MCF 10A (cell line): ENCODE measurements around the gene IFIT3. TPM values are rescaled to one million over a fixed set of nuclear protein-coding genes. Genes with fewer than 3 reads are reported as not detected.

Source experiments
- BruUV-seq: library from RNA; stranded (reverse); fragments of 400-500 nt; replicated peaks from 2 replicates; lab custom pipeline; 2021; lab: Mats Ljungman, UMichigan
- CTCF ChIA-PET: fragments of 300-600 bp; sonication (Branson Sonifier 250); formaldehyde crosslinking; extraction: SDS; loops from one replicate; lab custom pipeline; 2021; ENCODE audit warnings: antibody characterized with exemption, inconsistent platforms; lab: Yijun Ruan, JAX
- POLR2A ChIA-PET: fragments of 300-600, 350-650 bp; sonication (Branson Sonifier 250); formaldehyde crosslinking; extraction: SDS; loops from one replicate; lab custom pipeline; 2020; ENCODE audit warnings: antibody characterized with exemption, inconsistent platforms; lab: Yijun Ruan, JAX
- DNase-seq: peaks from one replicate; pipeline ENCODE4 v3.0.0-alpha.2; 2018; ENCODE audit not compliant: unreplicated experiment
- H3K27ac Mint-ChIP-seq: one replicate; pipeline ENCODE4 v1.8.0; 2022; ENCODE audit warnings: mild to moderate bottlenecking, low read depth, mixed read lengths; ENCODE audit not compliant: unreplicated experiment
- H3K27me3 Mint-ChIP-seq: one replicate; pipeline ENCODE4 v1.8.0; 2022; ENCODE audit warnings: mixed read lengths; ENCODE audit not compliant: insufficient read depth, unreplicated experiment
- H3K36me3 Mint-ChIP-seq: one replicate; pipeline ENCODE4 v1.8.0; 2022; ENCODE audit warnings: mild to moderate bottlenecking, moderate library complexity, mixed read lengths; ENCODE audit not compliant: insufficient read depth, unreplicated experiment
- H3K4me1 Mint-ChIP-seq: one replicate; pipeline ENCODE4 v1.8.0; 2022; ENCODE audit warnings: mixed read lengths; ENCODE audit not compliant: insufficient read depth, unreplicated experiment
- H3K4me3 Mint-ChIP-seq: one replicate; pipeline ENCODE4 v1.8.0; 2022; ENCODE audit warnings: mild to moderate bottlenecking, moderate library complexity, mixed read lengths; ENCODE audit not compliant: unreplicated experiment
- H3K9me3 Mint-ChIP-seq: one replicate; pipeline ENCODE4 v1.8.0; 2022; ENCODE audit warnings: mixed read lengths; ENCODE audit not compliant: unreplicated experiment
- CTCF ChIP-seq: fragments of 200-600 bp; IDR thresholded peaks from one replicate; pipeline ENCODE4 v1.8.0; 2022; ENCODE audit warnings: antibody characterized with exemption, mild to moderate bottlenecking; ENCODE audit not compliant: unreplicated experiment
- intact Hi-C: fragments of 100-400 bp; cut with micrococcal nuclease; formaldehyde crosslinking; loops from 2 replicates; pipeline ENCODE4 v1.14.1; 2022
- total RNA-seq: library from RNA; stranded (reverse); gene quantifications from 2 replicates; pipeline ENCODE4 v1.2.3, GENCODE V29; 2022

The IFIT3 gene
- total RNA-seq, 1 experiment from 2014 or later: 1.4 TPM

DNA sequence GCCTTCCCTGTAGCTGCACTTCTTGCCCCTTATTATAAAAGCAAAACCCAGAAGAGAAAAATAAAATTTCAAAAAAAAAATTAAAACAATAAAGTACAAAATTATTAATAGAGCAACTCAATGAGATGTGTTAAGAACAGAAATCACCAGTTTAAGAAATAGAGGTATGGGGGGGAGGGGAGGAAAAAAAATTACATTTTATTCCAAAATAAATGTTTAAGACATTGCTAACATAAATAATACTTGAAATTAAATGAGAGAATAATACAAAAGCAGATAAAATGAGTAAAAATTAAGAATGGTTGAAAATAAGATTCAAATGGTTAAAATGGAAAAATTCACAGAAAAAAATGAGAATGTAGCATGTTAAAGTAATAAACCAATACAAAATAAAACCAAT, 22.9 kb upstream of the IFIT3 start:
- TF ChIP-seq CTCF: no peak
- Mint-ChIP-seq H3K4me1 (peaks cover 15% of the 10 kb centered on the region), H3K9me3 (no peaks in the 10 kb centered on the region), H3K4me3 (no peak overlapping the region), H3K27me3 (no peaks in the 10 kb centered on the region), H3K36me3 (peaks cover 5% of the 10 kb centered on the region), H3K27ac (no peak overlapping the region)
- DNase-seq: no peak
- ChIA-PET CTCF (interaction anchor here (0.6 to 1.0 kb wide), 4 partner anchors 18 to 91 kb away, joined by 3 read pairs; no protein-coding TSS in a partner anchor), POLR2A (interaction anchor here (0.6 to 4.0 kb wide), 5 partner anchors 10 to 315 kb away, joined by 3 to 42 read pairs (median 4); partner anchors contain the start of genes IFIT3 and IFIT5)
- no TSS peak for BruUV-seq
- intact Hi-C loops: no loop called here

- H3K4me1 Mint-ChIP-seq: peaks cover 14% of the 10 kb centered on the region
- BruUV-seq: no TSS peak
- no peak for DNase-seq
- no peak overlapping the region for H3K27ac Mint-ChIP-seq
- H3K27me3 Mint-ChIP-seq: no peaks in the 10 kb centered on the region
- no peak overlapping the region for H3K4me3 Mint-ChIP-seq
- POLR2A ChIA-PET: interaction anchor here (1.2 kb wide), 1 partner anchor 108 kb away, joined by 4 read pairs; the partner anchor contains the start of gene IFIT5
- TF ChIP-seq CTCF: no peak
- no peaks in the 10 kb centered on the region for H3K9me3 Mint-ChIP-seq
- H3K36me3 Mint-ChIP-seq: peaks cover 5% of the 10 kb centered on the region
- intact Hi-C loops: no loop called here
- CTCF ChIA-PET: no interaction called here
These were observed 21.9 kb upstream of the IFIT3 start for GRCh38 chr10:89305766-89306433.

DNA sequence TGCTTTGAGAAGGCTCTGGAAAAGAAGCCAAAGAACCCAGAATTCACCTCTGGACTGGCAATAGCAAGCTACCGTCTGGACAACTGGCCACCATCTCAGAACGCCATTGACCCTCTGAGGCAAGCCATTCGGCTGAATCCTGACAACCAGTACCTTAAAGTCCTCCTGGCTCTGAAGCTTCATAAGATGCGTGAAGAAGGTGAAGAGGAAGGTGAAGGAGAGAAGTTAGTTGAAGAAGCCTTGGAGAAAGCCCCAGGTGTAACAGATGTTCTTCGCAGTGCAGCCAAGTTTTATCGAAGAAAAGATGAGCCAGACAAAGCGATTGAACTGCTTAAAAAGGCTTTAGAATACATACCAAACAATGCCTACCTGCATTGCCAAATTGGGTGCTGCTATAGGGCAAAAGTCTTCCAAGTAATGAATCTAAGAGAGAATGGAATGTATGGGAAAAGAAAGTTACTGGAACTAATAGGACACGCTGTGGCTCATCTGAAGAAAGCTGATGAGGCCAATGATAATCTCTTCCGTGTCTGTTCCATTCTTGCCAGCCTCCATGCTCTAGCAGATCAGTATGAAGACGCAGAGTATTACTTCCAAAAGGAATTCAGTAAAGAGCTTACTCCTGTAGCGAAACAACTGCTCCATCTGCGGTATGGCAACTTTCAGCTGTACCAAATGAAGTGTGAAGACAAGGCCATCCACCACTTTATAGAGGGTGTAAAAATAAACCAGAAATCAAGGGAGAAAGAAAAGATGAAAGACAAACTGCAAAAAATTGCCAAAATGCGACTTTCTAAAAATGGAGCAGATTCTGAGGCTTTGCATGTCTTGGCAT, 21.1 kb upstream of the IFIT3 start:
- CTCF ChIA-PET: interaction anchor here (0.7 kb wide), 1 partner anchor 285 kb away, joined by 3 read pairs; no protein-coding TSS in a partner anchor
- no peak for TF ChIP-seq CTCF
- H3K36me3 Mint-ChIP-seq: peaks cover 5% of the 10 kb centered on the region

GRCh38 chr10:89307269-89307577, 20.6 kb upstream of the IFIT3 start:
- no peak overlapping the region for H3K4me3 Mint-ChIP-seq
- no peak for TF ChIP-seq CTCF
- H3K4me1 Mint-ChIP-seq: peaks cover 6% of the 10 kb centered on the region
- no peaks in the 10 kb centered on the region for H3K27me3 Mint-ChIP-seq
- intact Hi-C loops: no loop called here
- POLR2A ChIA-PET: no interaction called here
- CTCF ChIA-PET: interaction anchor here (0.7 kb wide), 1 partner anchor 286 kb away, joined by 3 read pairs; no protein-coding TSS in a partner anchor
- no peaks in the 10 kb centered on the region for H3K9me3 Mint-ChIP-seq
- no TSS peak for BruUV-seq
- H3K27ac Mint-ChIP-seq: no peak overlapping the region
- no peak for DNase-seq
- peaks cover 5% of the 10 kb centered on the region for H3K36me3 Mint-ChIP-seq

More for the DNA sequence above, 21.1 kb upstream of the IFIT3 start:
- Mint-ChIP-seq H3K27ac (no peak overlapping the region), H3K9me3 (no peaks in the 10 kb centered on the region), H3K4me1 (peaks cover 7% of the 10 kb centered on the region), H3K4me3 (no peak overlapping the region), H3K27me3 (no peaks in the 10 kb centered on the region)
- no peak for DNase-seq
- intact Hi-C loops: no loop called here
- POLR2A ChIA-PET: no interaction called here
- no TSS peak for BruUV-seq
